Endothelial cell of umbilical vein (primary cell): ENCODE results near the gene ETHE1.

Experiments
- CTCF ChIP-seq, 2 donors: IDR thresholded peaks; 1 replicate in 1 of 2; 2 replicates in 1 of 2; pipeline ENCODE4 v1.5.1; 2011; ENCODE audit warnings: low read length in 2 of 2, mild to moderate bottlenecking in 2 of 2, moderate library complexity in 2 of 2, control low read depth in 1 of 2, inconsistent platforms in 1 of 2, low read depth in 1 of 2; ENCODE audit not compliant: insufficient read depth in 1 of 2; ENCODE audit errors: extremely low read depth in 1 of 2
- EZH2 ChIP-seq: IDR thresholded peaks from 2 replicates; pipeline ENCODE4 v1.6.1; 2012; ENCODE audit warnings: borderline replicate concordance, low read depth, mild to moderate bottlenecking, moderate library complexity, low read length, inconsistent platforms; ENCODE audit not compliant: severe bottlenecking
- MYC ChIP-seq: IDR thresholded peaks from one replicate; pipeline ENCODE4 v1.6.1; 2011; ENCODE audit warnings: mild to moderate bottlenecking, low read depth, low read length
- POLR2A ChIP-seq: IDR thresholded peaks from 2 replicates; pipeline ENCODE4 v1.6.1; 2012; ENCODE audit warnings: low read depth, mild to moderate bottlenecking, control low read depth, low read length
- POLR2AphosphoS5 ChIP-seq: IDR thresholded peaks from 2 replicates; pipeline ENCODE4 v1.6.1; 2012; ENCODE audit warnings: low read depth, mild to moderate bottlenecking, control low read depth, low read length, moderate library complexity; ENCODE audit not compliant: insufficient read depth

GRCh38 chr19:43498233-43498842 is 28.7 kb downstream of the ETHE1 start:
- TF ChIP-seq POLR2A (no peak), CTCF (IDR thresholded peaks at IDR 0.05; ENCODE audit: extremely low read depth in 1 of 2, insufficient read depth in 1 of 2, low read depth in 1 of 2, low read length in 2 of 2) (no peak), POLR2AphosphoS5 (no peak), EZH2 (no peak), MYC (no peak)
